GM04503 (cell line): Measurements from ENCODE around the gene ZNF747.

Experiments
- DNase-seq: peaks from one replicate; pipeline ENCODE4 v3.0.0-alpha.2; 2012; ENCODE audit warnings: low read depth

The ZNF747 gene

DNA sequence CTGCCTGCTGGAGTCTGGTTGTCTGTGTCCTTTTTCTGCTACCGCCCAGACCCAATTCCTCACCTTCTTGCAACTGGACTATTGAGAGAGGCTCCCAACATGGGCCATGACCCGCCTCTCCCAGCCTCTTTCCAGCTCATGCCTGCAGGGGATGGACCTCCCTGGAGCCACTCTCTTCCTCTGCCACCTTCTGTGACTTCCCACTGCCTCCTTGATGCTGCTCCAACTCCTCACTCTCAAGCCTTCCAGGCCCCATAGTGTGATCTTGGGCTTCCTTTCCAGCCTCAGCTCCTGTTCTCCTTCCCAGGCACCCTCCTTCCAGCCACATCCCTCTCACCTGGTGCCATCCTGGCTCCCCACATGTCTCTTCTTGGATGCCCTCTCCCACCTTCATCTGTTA lies 19.4 kb downstream of the ZNF747 start:
- DNase-seq: no peak

GRCh38 chr16:30511509-30511908 lies 23.1 kb downstream of the ZNF747 start:
- DNase-seq: no peak

DNA sequence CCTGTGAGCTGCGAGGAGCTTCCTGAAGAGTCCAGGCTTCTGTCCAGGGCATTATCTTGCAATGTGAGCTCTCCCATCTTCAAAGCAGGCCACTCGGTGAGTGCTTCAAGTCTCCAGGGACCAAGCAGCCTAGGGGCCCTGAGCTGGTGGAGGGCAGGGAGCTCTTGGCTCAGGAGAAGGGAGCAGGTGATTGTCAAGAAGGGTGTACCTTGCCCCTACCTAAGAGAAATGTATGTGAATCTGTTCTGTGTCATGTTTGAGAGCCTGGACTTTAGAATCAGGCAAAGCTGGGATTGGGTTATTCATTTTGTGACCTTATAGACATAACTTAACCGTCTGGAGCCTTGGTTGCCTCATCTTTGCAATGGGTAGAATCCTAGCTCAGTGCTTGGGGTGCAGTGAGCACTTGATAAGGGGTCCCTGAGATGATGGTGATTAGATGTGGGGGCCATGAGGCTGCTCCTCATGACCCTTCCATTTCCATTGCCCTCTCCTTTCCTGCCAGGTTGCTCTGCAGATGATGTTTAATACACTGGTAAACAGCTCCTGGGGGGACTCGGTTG lies 24.2 kb downstream of the ZNF747 start:
- DNase-seq: no peak

- no peak for DNase-seq
Observed at GRCh38 chr16:30509081-30509765, 25.4 kb downstream of the ZNF747 start.

- no peak for DNase-seq
Observed at GRCh38 chr16:30503403-30504296, 31.0 kb downstream of the ZNF747 start.

DNA sequence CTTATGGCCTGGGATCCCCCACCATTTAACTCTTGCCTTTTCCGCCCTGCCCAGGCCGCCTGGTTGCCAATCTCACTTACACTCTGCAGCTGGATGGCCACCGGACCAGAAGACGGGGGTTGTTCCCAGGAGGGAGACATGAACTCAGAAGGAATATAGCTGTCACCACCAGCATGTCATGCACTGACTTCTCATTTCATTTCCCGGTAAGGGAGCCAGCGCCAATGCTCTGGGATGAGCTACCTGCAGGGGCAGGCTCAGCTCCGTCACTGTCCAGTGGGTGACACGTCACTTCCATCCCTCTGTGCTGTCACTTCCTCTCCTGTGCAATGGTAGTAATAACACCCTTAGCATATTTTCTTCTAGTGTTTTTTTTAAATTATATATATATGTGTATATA lies 35.4 kb downstream of the ZNF747 start:
- no peak for DNase-seq

DNA sequence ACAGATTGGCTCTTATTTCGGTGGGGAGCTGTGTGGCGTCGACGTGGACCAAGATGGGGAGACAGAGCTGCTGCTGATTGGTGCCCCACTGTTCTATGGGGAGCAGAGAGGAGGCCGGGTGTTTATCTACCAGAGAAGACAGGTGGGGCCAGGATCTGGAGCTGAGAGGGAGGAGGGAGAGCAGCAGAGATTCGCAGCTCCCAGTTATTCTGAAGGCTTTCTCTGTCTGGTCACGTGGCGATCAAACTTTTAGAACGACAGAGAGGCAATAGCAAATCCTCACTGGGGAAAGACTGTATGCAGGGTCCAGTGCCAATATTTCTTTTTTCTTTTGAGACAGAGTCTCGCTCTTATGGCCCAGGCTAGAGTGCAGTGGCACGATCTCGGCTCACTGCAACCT lies 39.9 kb downstream of the ZNF747 start:
- DNase-seq: no peak

GRCh38 chr16:30493941-30494488 lies 40.6 kb downstream of the ZNF747 start:
- DNase-seq: no peak

DNA sequence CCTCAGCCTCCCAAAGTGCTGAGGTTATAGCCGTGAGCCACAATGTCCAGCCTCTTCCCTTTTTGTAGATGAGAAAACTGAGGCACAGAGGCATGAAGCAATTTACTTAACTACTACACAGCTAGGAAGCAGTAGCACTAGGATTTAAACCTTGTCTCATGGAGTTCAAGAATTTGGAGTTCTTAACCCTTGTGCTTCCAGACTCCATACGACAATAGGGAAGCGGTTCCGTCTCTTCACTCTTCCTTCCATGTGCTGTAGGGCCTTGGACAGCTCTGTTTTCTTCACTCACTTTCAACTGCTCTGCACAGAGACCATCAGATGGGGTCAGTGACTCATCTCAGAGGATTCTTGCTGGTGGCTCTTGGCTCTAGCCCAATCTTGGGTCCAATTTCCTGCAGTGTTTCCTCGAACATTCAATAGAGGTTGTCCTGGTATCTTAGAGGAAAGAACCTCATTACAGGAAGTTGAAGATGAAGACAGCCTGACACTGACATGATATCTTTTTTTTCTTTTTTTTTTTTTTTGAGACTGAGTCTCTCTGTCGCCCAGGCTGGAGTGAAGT lies 42.8 kb downstream of the ZNF747 start:
- peak; percentile 72 for DNase-seq

DNA sequence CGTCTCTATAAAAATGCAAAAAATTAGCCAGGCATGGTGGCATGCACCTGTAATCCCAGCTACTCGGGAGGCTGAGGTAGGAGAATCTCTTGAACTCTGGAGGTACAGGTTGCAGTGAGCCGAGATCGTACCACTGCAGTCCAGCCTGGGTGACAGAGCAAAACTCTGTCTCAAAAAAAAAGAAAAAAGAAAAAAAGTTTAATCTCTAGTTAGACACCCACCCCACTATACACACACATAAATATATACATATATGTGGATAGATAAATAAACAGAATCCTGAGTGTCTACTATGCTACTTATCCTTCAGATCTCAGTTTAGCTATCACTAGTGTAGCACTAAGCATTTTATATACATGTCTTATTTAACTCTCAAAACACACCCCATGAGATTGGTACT lies 43.4 kb downstream of the ZNF747 start:
- no peak for DNase-seq

DNA sequence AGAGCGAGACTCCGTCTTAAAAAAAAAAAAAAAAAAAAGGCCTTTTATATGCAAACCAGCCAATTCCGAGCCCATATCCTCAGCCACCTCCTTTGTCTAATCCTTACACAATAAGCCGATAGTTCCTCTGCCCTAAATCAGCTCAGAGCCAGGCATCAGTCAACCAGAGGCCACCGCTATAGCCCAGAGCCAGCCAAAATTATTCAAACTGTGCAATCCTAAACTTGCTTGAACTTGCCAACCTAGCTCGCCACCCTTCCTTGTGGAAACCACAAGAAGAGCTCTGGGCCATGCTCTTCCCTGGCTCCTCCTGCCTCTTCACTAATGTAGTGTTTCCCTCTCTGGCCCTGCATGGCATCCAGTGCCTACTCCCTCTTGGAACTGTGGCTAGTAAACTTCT lies 44.4 kb downstream of the ZNF747 start:
- no peak for DNase-seq

DNA sequence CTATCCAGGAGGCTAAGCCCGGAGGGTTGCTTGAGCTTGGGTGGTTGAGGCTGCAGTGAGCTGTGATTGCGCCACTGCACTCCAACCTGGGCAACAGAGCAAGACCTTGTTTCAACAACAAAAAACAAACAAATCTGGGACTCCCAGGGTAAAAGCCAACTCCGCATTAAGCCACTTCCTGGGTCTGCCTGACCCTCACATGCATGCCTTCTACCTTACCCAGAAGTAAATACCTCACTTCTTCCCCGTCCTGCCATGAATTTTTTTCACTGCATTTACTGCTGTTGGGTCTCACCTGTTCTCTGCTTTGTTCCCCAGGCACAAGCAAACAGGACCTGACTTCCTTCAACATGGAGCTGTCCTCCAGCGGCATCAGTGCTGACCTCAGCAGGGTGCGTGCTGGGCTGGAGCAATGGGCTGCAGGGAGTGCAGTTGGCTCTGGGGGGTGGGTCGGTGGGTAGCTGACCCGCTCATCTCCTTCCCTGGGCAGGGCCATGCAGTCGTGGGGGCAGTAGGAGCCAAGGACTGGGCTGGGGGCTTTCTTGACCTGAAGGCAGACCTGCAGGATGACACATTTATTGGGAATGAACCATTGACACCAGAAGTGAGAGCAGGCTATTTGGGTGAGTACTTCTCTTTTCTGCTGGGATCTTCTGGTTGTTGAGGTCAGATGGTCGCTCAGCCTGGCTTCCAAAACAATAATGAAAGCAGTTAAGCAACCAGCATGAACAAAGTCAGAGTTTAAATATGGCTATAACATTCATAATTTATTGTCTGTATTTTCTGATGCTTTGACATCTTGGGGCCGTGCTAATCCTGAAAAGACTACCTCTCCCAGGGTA lies 45.7 kb downstream of the ZNF747 start:
- DNase-seq: no peak

DNA sequence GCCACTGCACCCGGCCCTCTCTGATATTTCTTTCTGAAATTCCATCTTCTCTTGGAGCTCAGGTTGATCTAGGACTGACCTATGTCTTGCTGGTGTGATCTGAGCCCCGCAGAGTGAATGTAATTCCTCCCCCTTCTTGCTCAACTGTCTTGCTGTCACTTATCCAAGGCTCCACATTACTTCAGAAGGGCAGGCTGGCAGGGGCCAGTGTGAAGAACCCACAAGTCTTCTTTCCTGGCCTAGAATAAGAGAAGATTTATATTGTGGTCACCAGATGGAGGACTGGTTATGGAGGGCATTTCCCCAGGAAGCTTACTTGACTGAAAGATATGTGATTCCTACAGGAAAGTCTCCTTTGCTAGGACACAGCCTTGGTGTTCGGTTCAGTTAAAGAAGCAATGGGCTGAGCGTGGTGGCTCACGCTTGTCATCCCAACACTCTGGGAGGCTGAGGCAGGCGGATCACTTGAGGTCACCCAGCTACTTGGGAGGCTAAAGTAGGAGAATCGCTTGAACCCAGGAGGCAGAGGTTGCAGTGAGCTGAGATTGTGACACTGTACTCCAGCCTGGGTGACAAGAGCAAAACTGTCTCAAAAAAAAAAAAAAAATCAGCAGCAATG lies 48.7 kb downstream of the ZNF747 start:
- no peak for DNase-seq

DNA sequence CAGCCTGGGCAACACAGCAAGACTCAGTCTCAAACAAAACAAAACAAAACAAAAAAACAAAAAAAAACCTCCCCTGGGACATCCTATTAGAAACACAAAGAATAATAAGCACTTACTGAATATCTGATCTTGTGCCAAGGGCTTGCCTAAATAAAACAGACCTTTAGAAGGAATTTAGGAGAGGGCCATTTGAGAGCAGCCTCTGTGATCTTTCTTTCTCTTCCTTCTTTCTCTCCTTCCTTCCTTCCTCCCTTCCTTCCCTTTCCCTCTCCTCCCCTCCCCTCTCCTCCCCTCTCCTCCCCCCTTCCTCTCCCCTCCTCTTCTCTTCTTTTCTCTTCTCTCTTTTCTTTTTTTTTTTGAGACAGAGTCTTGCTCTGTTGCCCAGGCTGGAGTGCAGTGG lies 49.8 kb downstream of the ZNF747 start:
- DNase-seq: no peak

DNA sequence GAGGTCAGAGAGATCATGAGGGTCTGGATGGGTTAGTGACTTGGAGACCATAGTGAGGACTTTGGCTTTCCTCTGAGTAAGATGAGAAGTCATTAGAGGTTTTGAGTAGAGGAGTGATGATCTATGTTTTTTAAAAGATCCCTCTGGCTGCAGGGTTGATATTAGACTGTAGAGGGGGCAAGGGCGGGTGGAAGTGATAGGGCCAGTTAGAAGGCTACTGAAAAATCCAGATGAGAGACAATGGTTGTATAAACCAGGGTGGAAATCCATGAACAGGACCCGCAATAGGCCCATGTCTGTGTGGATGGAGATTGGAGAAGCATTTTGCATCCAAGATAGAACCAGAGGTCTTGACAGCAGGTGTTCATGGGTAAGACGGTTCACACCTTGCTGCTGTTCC lies 52.3 kb downstream of the ZNF747 start:
- no peak for DNase-seq

DNA sequence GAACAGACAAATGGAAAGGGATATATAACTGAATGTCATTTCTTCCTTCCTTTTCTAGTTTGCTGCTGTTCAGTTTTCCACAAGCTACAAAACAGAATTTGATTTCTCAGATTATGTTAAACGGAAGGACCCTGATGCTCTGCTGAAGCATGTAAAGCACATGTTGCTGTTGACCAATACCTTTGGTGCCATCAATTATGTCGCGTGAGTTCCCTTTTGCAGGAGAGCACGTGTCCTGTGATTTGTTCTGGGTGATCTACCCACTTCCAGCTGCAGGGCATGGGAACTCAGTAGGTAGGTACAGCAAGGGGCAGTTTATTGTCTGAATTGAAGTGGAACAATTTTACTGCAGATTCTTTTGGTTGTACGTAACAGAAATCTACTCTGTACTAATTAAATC lies 53.3 kb downstream of the ZNF747 start:
- no peak for DNase-seq
